Measurements from ENCODE around the gene RPS26.

- TF ChIP-seq CBX3 (IDR thresholded peaks at IDR 0.05; ENCODE audit: borderline replicate concordance in 1 of 2, low read length in 2 of 2), result no peak
- TF ChIP-seq ZFP91 (CRISPR knock-in tag; IDR thresholded peaks at IDR 0.05), result no peak
- no peak for TF ChIP-seq EP300 (IDR thresholded peaks at IDR 0.05; ENCODE audit: low read length)
- no peak for TF ChIP-seq MAFK (IDR thresholded peaks at IDR 0.05; ENCODE audit: low read length)
- no peak for TF ChIP-seq ID3 (CRISPR knock-in tag; IDR thresholded peaks at IDR 0.05)
- TF ChIP-seq ID3 (tag; IDR thresholded peaks at IDR 0.05), result no peak
- no peak for TF ChIP-seq GTF3C2 (IDR thresholded peaks at IDR 0.05; ENCODE audit: borderline replicate concordance, extremely low read depth, insufficient read length)
- no peak for TF ChIP-seq CTCF (IDR thresholded peaks at IDR 0.05 in 2 of 3, conservative IDR thresholded peaks at IDR 0.05 in 1 of 3; ENCODE audit: insufficient read depth in 2 of 3, low read depth in 1 of 3, low read length in 3 of 3)
Measured at GRCh38 chr12:56086096-56086495, 44.4 kb downstream of the RPS26 start.
